ENCODE data around the gene CLEC20A.

CLEC20A gene

GRCh38 chr1:178496410-178497135 is at the start of gene CLEC20A:
TSS of gene CLEC20A (minus strand) at chr1:178496964. CDS start at chr1:178496939, 25 bp downstream.
- no peak for DNase-seq

- no peak for DNase-seq
Measured at GRCh38 chr1:178544531-178544930, 47.8 kb upstream of the CLEC20A start.

GRCh38 chr1:178543290-178543607 is 46.5 kb upstream of the CLEC20A start:
- DNase-seq: no peak

GRCh38 chr1:178542554-178543289 is 46.0 kb upstream of the CLEC20A start:
- DNase-seq: peak; percentile 54

GRCh38 chr1:178541829-178542553 is 45.2 kb upstream of the CLEC20A start:
- DNase-seq: no peak

GRCh38 chr1:178541379-178541778 is 44.6 kb upstream of the CLEC20A start:
- no peak for DNase-seq

- DNase-seq: no peak
Measured at GRCh38 chr1:178540646-178541045, 43.9 kb upstream of the CLEC20A start.

- no peak for DNase-seq
Measured at GRCh38 chr1:178540204-178540603, 43.4 kb upstream of the CLEC20A start.

- DNase-seq: no peak
Measured at GRCh38 chr1:178539291-178539690, 42.5 kb upstream of the CLEC20A start.

GRCh38 chr1:178538192-178538916 is 41.6 kb upstream of the CLEC20A start:
- no peak for DNase-seq

GRCh38 chr1:178537382-178538090 is 40.8 kb upstream of the CLEC20A start:
- DNase-seq: no peak

GRCh38 chr1:178536844-178537371 is 40.1 kb upstream of the CLEC20A start:
- DNase-seq: no peak

GRCh38 chr1:178536329-178536728 is 39.6 kb upstream of the CLEC20A start:
- DNase-seq: no peak

- no peak for DNase-seq
Measured at GRCh38 chr1:178534137-178534868, 37.5 kb upstream of the CLEC20A start.

- DNase-seq: no peak
Measured at GRCh38 chr1:178533121-178533946, 36.6 kb upstream of the CLEC20A start.

GRCh38 chr1:178532392-178532791 is 35.6 kb upstream of the CLEC20A start:
- DNase-seq: peak; percentile 57

GRCh38 chr1:178531887-178532286 is 35.1 kb upstream of the CLEC20A start:
- DNase-seq: peak; percentile 51

GRCh38 chr1:178530502-178530901 is 33.7 kb upstream of the CLEC20A start:
- no peak for DNase-seq

GRCh38 chr1:178530037-178530402 is 33.3 kb upstream of the CLEC20A start:
- DNase-seq: no peak

- DNase-seq: no peak
Measured at GRCh38 chr1:178529364-178530036, 32.7 kb upstream of the CLEC20A start.
